Smooth muscle cell of the brain vasculature (primary cell): ENCODE measurements around the gene ZNF546.
"Not testable (repeated sequence)": the region's sequence is repeated elsewhere in the genome, so short reads cannot be mapped to it uniquely, and the experiment has no call there.

Experiments
- DNase-seq: peaks from one replicate; pipeline ENCODE4 v3.0.0-alpha.2; 2012; ENCODE audit warnings: low read depth, low spot score

The ZNF546 gene

GRCh38 chr19:39996811-39997637 lies at the start of gene ZNF546:
Gene ZNF546, plus strand, starts transcription at chr19:39997060. Its CDS starts 1,267 bp downstream, at chr19:39998327.
- no peak for DNase-seq

GRCh38 chr19:39949026-39949747 lies 47.7 kb upstream of the ZNF546 start:
- no peak for DNase-seq

GRCh38 chr19:39951065-39951650 lies 45.7 kb upstream of the ZNF546 start:
- DNase-seq: no peak

GRCh38 chr19:39951686-39952085 lies 45.2 kb upstream of the ZNF546 start:
- no peak for DNase-seq

- no peak for DNase-seq
These were observed 42.9 kb upstream of the ZNF546 start for GRCh38 chr19:39953915-39954314.

GRCh38 chr19:39957886-39958285 lies 39.0 kb upstream of the ZNF546 start:
- DNase-seq: not testable (repeated sequence)

GRCh38 chr19:39958942-39959341 lies 37.9 kb upstream of the ZNF546 start:
- not testable (repeated sequence) for DNase-seq

GRCh38 chr19:39959407-39959806 lies 37.5 kb upstream of the ZNF546 start:
- DNase-seq: not testable (repeated sequence)

GRCh38 chr19:39963898-39964297 lies 33.0 kb upstream of the ZNF546 start:
- DNase-seq: no peak

GRCh38 chr19:39966617-39967016 lies 30.2 kb upstream of the ZNF546 start:
- DNase-seq: no peak

GRCh38 chr19:39967561-39967960 lies 29.3 kb upstream of the ZNF546 start:
- no peak for DNase-seq

GRCh38 chr19:39968789-39969188 lies 28.1 kb upstream of the ZNF546 start:
- DNase-seq: no peak

- peak; percentile 15 for DNase-seq
These were observed 27.6 kb upstream of the ZNF546 start for GRCh38 chr19:39969266-39969665.

- no peak for DNase-seq
These were observed 27.0 kb upstream of the ZNF546 start for GRCh38 chr19:39969681-39970424.

- no peak for DNase-seq
These were observed 26.5 kb upstream of the ZNF546 start for GRCh38 chr19:39970425-39970674.

GRCh38 chr19:39970675-39971379 lies 26.0 kb upstream of the ZNF546 start, which contains the start of gene PSMC4:
Gene PSMC4, plus strand, starts transcription at chr19:39971165. Its CDS starts 38 bp downstream, at chr19:39971203.
- DNase-seq: peak; percentile 96

- DNase-seq: no peak
These were observed 25.4 kb upstream of the ZNF546 start for GRCh38 chr19:39971380-39972035.

GRCh38 chr19:39974377-39975155 lies 22.3 kb upstream of the ZNF546 start:
- no peak for DNase-seq

- no peak for DNase-seq
These were observed 14.0 kb upstream of the ZNF546 start for GRCh38 chr19:39982883-39983282.

GRCh38 chr19:39983695-39984300 lies 13.1 kb upstream of the ZNF546 start:
- DNase-seq: no peak
